K562 (cell line): ENCODE measurements around the gene COPS8. TPM values are rescaled to one million over a fixed set of nuclear protein-coding genes. Genes with fewer than 3 reads are reported as not detected.

ENCODE experiments used
- ATAC-seq: fragments of 200-7000 bp; cut with Tn5 transposase; 3 replicates; pipeline ENCODE4 v1.9.1; 2020; ENCODE audit warnings: moderate library complexity
- BruUV-seq: library from RNA; stranded (reverse); fragments of 400-500 nt; replicated peaks from 2 replicates; lab custom pipeline; 2021; lab: Mats Ljungman, UMichigan
- CTCF ChIA-PET: fragments of 300-600 bp; formaldehyde crosslinking; extraction: SDS; loops from one replicate; lab custom pipeline; 2021; ENCODE audit warnings: low intra/inter-chr PET ratio; lab: Yijun Ruan, JAX
- POLR2A ChIA-PET: fragments of 300-600, 350-650 bp; sonication (Branson Sonifier 250); formaldehyde crosslinking; extraction: SDS; loops from one replicate; lab custom pipeline; 2021; ENCODE audit warnings: antibody characterized with exemption, inconsistent platforms; lab: Yijun Ruan, JAX
- DNase-seq, 4 experiments: peaks; one replicate each; pipeline versions ENCODE4 v3.0.0 to v3.0.0-alpha.2; 2011 to 2018; ENCODE audit warnings: low spot score in 3 of 4, mixed read lengths in 3 of 4; ENCODE audit errors: extremely low read depth in 1 of 4
- FAIRE-seq: peaks from 2 replicates; lab custom pipeline; 2011; peaks lifted over from hg19 to GRCh38; lab: Jason Lieb, UNC
- H2AFZ ChIP-seq: 2 replicates; pipeline ENCODE4 v1.6.0; 2011; ENCODE audit warnings: low read depth, low read length, control low read depth, inconsistent platforms
- H3K27ac ChIP-seq: fragments of 200-600 bp; 3 replicates; pipeline ENCODE4 v1.8.0; 2011; ENCODE audit warnings: low read depth, mild to moderate bottlenecking, control low read depth, inconsistent platforms, low read length, moderate library complexity, mixed read lengths; ENCODE audit errors: extremely low read depth
- H3K27me3 ChIP-seq, 2 experiments: fragments of 300-600 bp in 1 of 2; 2 replicates in 1 of 2; 3 replicates in 1 of 2; pipeline versions ENCODE4 v1.6.0 to v1.8.0; 2011; ENCODE audit warnings: inconsistent platforms in 2 of 2, low read length in 2 of 2, mild to moderate bottlenecking in 1 of 2, mixed read lengths in 1 of 2, moderate library complexity in 1 of 2; ENCODE audit not compliant: control insufficient read depth in 2 of 2, insufficient read depth in 2 of 2
- H3K36me3 ChIP-seq: fragments of 300-600 bp; 3 replicates; pipeline ENCODE4 v1.8.0; 2011; ENCODE audit warnings: mild to moderate bottlenecking, low read length, inconsistent platforms; ENCODE audit not compliant: control insufficient read depth, insufficient read depth
- H3K4me1 ChIP-seq, 2 experiments: fragments of 200-600 bp in 1 of 2; replicated peaks in 1 of 2; 2 replicates in 1 of 2; 3 replicates in 1 of 2; pipeline versions ENCODE4 v1.5.1 to v1.8.0; 2011; ENCODE audit warnings: inconsistent platforms in 2 of 2, low read length in 2 of 2, mild to moderate bottlenecking in 1 of 2, mixed read lengths in 1 of 2, moderate library complexity in 1 of 2; ENCODE audit not compliant: control insufficient read depth in 2 of 2, insufficient read depth in 2 of 2
- H3K4me2 ChIP-seq: 2 replicates; pipeline ENCODE4 v1.6.1; 2011; ENCODE audit warnings: low read length, control low read depth, inconsistent platforms, mixed read lengths; ENCODE audit not compliant: insufficient read depth
- H3K4me3 ChIP-seq: fragments of 200-600 bp; sonication (generic), shearing (Covaris generic); 2 replicates; pipeline ENCODE4 v1.5.1; 2016; ENCODE audit warnings: control low read depth, inconsistent platforms
- H3K79me2 ChIP-seq: fragments of 200-600 bp; 3 replicates; pipeline ENCODE4 v1.8.0; 2011; ENCODE audit warnings: low read length, inconsistent platforms; ENCODE audit not compliant: control insufficient read depth, insufficient read depth
- H3K9ac ChIP-seq, 2 experiments: 2 replicates each; pipeline versions ENCODE4 v1.6.0 to v1.6.1; 2011; ENCODE audit warnings: low read depth in 2 of 2, low read length in 2 of 2, control low read depth in 1 of 2, inconsistent platforms in 1 of 2, mild to moderate bottlenecking in 1 of 2, mixed read lengths in 1 of 2; ENCODE audit not compliant: insufficient read depth in 1 of 2
- H3K9me1 ChIP-seq: one replicate; pipeline ENCODE4 v1.6.0; 2011; ENCODE audit warnings: inconsistent platforms, mild to moderate bottlenecking, low read length, moderate library complexity; ENCODE audit not compliant: control insufficient read depth, insufficient read depth
- H3K9me3 ChIP-seq: replicated peaks from 2 replicates; pipeline ENCODE4 v1.5.1; 2011; ENCODE audit warnings: low read depth, low read length, inconsistent platforms; ENCODE audit not compliant: control insufficient read depth, insufficient read depth
- H4K20me1 ChIP-seq: replicated peaks from 2 replicates; pipeline ENCODE4 v1.6.1; 2011; ENCODE audit warnings: low read length, inconsistent platforms, mixed read lengths; ENCODE audit not compliant: control insufficient read depth, insufficient read depth
- ESRRB ChIP-seq: fragments of 250-450 bp; sonication (Bioruptor Pico); IDR thresholded peaks from 2 replicates; pipeline ENCODE4 v1.5.0; 2020; ENCODE audit warnings: mild to moderate bottlenecking, moderate library complexity, borderline replicate concordance
- KLF10 ChIP-seq: fragments of 250-450 bp; sonication (Bioruptor Pico); IDR thresholded peaks from 2 replicates; pipeline ENCODE4 v1.6.1; 2021; ENCODE audit warnings: matching md5 sums
- MECOM ChIP-seq: fragments of 250-450 bp; sonication (Bioruptor Pico); IDR thresholded peaks from 2 replicates; pipeline ENCODE4 v1.8.0; 2022; ENCODE audit warnings: inconsistent platforms
- RFX1 ChIP-seq: fragments of 450-650 bp; IDR thresholded peaks from 2 replicates; pipeline ENCODE4 v1.6.1; 2016; ENCODE audit warnings: mild to moderate bottlenecking, moderate library complexity
- SMAD4 ChIP-seq: fragments of 250-450 bp; sonication (Bioruptor Pico); conservative IDR thresholded peaks from 2 replicates; pipeline ENCODE4 v1.8.0; 2021; ENCODE audit warnings: inconsistent platforms, mild to moderate bottlenecking, moderate library complexity
- TEAD2 ChIP-seq: fragments of 450-650 bp; IDR thresholded peaks from 2 replicates; pipeline ENCODE4 v1.6.1; 2016; ENCODE audit warnings: missing genetic modification characterization, control low read depth, missing compliant biosample characterization
- THAP7 ChIP-seq: fragments of 250-450 bp; sonication (Bioruptor Pico); IDR thresholded peaks from 2 replicates; pipeline ENCODE4 v1.5.0; 2021
- ZNF644 ChIP-seq: fragments of 200-800 bp; sonication (Bioruptor generic); IDR thresholded peaks from 2 replicates; pipeline ENCODE4 v1.6.1; 2016; ENCODE audit warnings: low read depth, missing genetic modification characterization, missing compliant biosample characterization
- WGBS: fragments of 100-300 bp; shearing (Covaris generic); methylation state at CpG from one replicate; pipeline ENCODE4 v1.1.6; 2016; ENCODE audit warnings: low coverage, mixed read lengths; ENCODE audit not compliant: insufficient coverage; ENCODE audit errors: missing lambda C conversion rate; 5-methylcytosine and 5-hydroxymethylcytosine counted together
- in situ Hi-C: fragments of 300-500 bp; cut with MboI; formaldehyde crosslinking; loops from 4 replicates; pipeline ENCODE4 v1.15.0; 2018; ENCODE audit warnings: inconsistent platforms, mixed read lengths
- intact Hi-C: fragments of 100-400 bp; cut with micrococcal nuclease; formaldehyde crosslinking; loops from 2 replicates; pipeline ENCODE4 v1.14.2; 2022
- polyA plus RNA-seq, 8 experiments: library from polyadenylated mRNA; depleted of rRNA in 4 of 8; stranded (reverse) in 5 of 8; unstranded in 3 of 8; fragments of >200 nt; fragmentation: Nextera tagmentation in 2 of 8; fragmentation: Illumina TruSeq in 1 of 8; extraction: Ambion mirVana in 2 of 8; extraction: Trizol in 1 of 8; gene quantifications; 2 replicates each; pipeline versions ENCODE4 v1.2.1 to v1.2.3, GENCODE V29; 2011 to 2014; ENCODE audit warnings: inconsistent platforms in 1 of 8, missing spikeins in 1 of 8
- total RNA-seq, 7 experiments: library from RNA; depleted of rRNA in 6 of 7; stranded (reverse); fragments of >200 nt in 6 of 7; fragmentation: Illumina TruSeq in 2 of 7; extraction: Trizol in 2 of 7; gene quantifications; 2 replicates each; pipeline versions ENCODE4 v1.2.1 to v1.2.3, GENCODE V29; 2011 to 2021; ENCODE audit warnings: low replicate concordance in 1 of 7
- TF ChIP-seq, protein P1 (sequence below): fragments of 450-650 bp; formaldehyde crosslinking; conservative IDR thresholded peaks from 2 replicates; pipeline ENCODE4 v1.4.0; 2022; ENCODE audit warnings: mild to moderate bottlenecking, missing genetic modification characterization
- TF ChIP-seq, protein P2 (sequence below): fragments of 450-650 bp; IDR thresholded peaks from 2 replicates; pipeline ENCODE4 v1.6.1; 2016
- TF ChIP-seq, protein P3 (sequence below): IDR thresholded peaks from 2 replicates; pipeline ENCODE4 v1.6.1; 2011; ENCODE audit not compliant: insufficient read length; ENCODE audit errors: extremely low read depth

COPS8 gene
- total and polyA plus RNA-seq, 9 of the 15 experiments (the other 6 are each of a cell fraction or from before 2014, with no cell fraction given): 28.2 to 97.3 (median 58.9) TPM

DNA sequence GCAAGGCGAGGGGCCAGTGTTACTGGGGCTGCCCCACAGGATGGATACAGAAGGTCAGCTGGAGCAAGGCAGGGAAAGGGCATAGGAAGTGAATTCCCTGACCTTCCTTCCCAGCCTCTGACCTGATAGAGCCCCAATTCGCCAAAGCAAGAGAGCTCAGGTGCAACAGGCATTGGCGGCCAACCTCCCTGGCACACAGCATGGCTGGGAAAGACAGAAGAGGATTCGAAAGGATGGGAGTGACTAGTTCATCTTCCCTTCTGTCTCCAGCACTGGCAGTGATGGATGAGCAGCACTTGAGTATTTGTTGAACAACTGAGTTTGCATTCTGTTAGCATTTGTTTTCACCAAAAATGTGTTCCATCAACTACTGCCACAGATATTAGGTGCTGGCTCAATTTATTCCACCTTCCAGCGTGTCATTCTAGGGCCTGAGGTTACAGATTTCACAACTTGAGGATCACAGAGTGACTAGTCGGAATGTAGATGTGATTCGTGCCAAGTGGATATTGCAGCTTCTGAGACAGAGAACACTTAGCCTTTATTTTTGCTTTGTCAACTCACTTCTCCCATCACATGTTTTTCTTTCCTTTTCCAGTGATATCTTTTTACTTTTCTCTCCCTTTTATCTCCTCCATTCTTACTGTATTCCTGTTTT, 6.2 kb downstream of the COPS8 start:
- POLR2A ChIA-PET: no interaction called here
- in situ Hi-C loops: no loop called here
- no peaks in the 10 kb centered on the region; a peak in 2 of 5 replicates for H3K4me1 ChIP-seq
- TF ChIP-seq TEAD2 (tag): no peak
- TF ChIP-seq, all 486 proteins: peak for 0
- 85% methylated on average over 5 of the region's 7 CpGs for WGBS
- BruUV-seq: no TSS peak
- H2AFZ ChIP-seq: no peak overlapping the region
- no peak for FAIRE-seq
- no peaks in the 10 kb centered on the region for H3K9me3 ChIP-seq
- CTCF ChIA-PET: no interaction called here
- no peak overlapping the region for H3K27ac ChIP-seq
- H3K36me3 ChIP-seq: peaks cover 40% of the 10 kb centered on the region; the same call in 1 of the 3 replicates
- H3K79me2 ChIP-seq: peaks cover 9% of the 10 kb centered on the region
- no peak for ATAC-seq
- H3K27me3 ChIP-seq: no peaks in the 10 kb centered on the region
- H3K4me3 ChIP-seq: no peak overlapping the region
- H3K9me1 ChIP-seq: no peaks in the 10 kb centered on the region
- H3K9ac ChIP-seq: no peak overlapping the region
- H3K4me2 ChIP-seq: no peak overlapping the region
- intact Hi-C loops: no loop called here
- DNase-seq: no peak
- no peaks in the 10 kb centered on the region; the same call in 1 of the 2 replicates for H4K20me1 ChIP-seq

GRCh38 chr2:237092506-237092905, 6.8 kb downstream of the COPS8 start:
- Histone ChIP-seq H3K9me1 (no peaks in the 10 kb centered on the region), H3K9ac (no peak overlapping the region), H3K4me2 (no peak overlapping the region), H2AFZ (no peak overlapping the region), H3K9me3 (no peaks in the 10 kb centered on the region), H3K27me3 (no peaks in the 10 kb centered on the region), H3K4me3 (no peak overlapping the region), H3K36me3 (peaks cover 45% of the 10 kb centered on the region; the same call in 1 of the 3 replicates), H3K4me1 (no peaks in the 10 kb centered on the region; a peak in 2 of 5 replicates), H4K20me1 (no peaks in the 10 kb centered on the region; the same call in 1 of the 2 replicates), H3K27ac (no peak overlapping the region), H3K79me2 (peaks cover 3% of the 10 kb centered on the region; the same call in 2 of the 3 replicates)
- FAIRE-seq (no peak), ATAC-seq (no peak), DNase-seq (no peak)
- intact Hi-C loops (no loop called here), in situ Hi-C loops (no loop called here)
- 75% methylated on average over 5 of the region's 5 CpGs for WGBS
- CTCF ChIA-PET: no interaction called here
- BruUV-seq: no TSS peak
- POLR2A ChIA-PET: no interaction called here
- TF ChIP-seq ESRRB (CRISPR knock-in tag) (no peak), KLF10 (CRISPR knock-in tag) (no peak), ZNF644 (tag) (no peak), THAP7 (CRISPR knock-in tag) (no peak), MECOM (no peak), SMAD4 (CRISPR knock-in tag) (no peak), RFX1 (no peak)
- TF ChIP-seq, protein P1, sequence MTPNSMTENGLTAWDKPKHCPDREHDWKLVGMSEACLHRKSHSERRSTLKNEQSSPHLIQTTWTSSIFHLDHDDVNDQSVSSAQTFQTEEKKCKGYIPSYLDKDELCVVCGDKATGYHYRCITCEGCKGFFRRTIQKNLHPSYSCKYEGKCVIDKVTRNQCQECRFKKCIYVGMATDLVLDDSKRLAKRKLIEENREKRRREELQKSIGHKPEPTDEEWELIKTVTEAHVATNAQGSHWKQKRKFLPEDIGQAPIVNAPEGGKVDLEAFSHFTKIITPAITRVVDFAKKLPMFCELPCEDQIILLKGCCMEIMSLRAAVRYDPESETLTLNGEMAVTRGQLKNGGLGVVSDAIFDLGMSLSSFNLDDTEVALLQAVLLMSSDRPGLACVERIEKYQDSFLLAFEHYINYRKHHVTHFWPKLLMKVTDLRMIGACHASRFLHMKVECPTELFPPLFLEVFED (CRISPR knock-in tag): no peak
- TF ChIP-seq, protein P2, sequence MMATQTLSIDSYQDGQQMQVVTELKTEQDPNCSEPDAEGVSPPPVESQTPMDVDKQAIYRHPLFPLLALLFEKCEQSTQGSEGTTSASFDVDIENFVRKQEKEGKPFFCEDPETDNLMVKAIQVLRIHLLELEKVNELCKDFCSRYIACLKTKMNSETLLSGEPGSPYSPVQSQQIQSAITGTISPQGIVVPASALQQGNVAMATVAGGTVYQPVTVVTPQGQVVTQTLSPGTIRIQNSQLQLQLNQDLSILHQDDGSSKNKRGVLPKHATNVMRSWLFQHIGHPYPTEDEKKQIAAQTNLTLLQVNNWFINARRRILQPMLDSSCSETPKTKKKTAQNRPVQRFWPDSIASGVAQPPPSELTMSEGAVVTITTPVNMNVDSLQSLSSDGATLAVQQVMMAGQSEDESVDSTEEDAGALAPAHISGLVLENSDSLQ: no peak
- TF ChIP-seq, protein P3, sequence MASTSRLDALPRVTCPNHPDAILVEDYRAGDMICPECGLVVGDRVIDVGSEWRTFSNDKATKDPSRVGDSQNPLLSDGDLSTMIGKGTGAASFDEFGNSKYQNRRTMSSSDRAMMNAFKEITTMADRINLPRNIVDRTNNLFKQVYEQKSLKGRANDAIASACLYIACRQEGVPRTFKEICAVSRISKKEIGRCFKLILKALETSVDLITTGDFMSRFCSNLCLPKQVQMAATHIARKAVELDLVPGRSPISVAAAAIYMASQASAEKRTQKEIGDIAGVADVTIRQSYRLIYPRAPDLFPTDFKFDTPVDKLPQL: no peak
